Testis (tissue), 2 donors: ENCODE measurements around the gene PTPRE.

Experiments used
- POLR2A ChIP-seq: fragments of 450-650 bp; IDR thresholded peaks from one replicate; pipeline ENCODE4 v1.6.1; 2017; ENCODE audit warnings: antibody characterized with exemption, mild to moderate bottlenecking, moderate library complexity
- TF ChIP-seq, protein P1 (sequence below), 3 experiments: fragments of 450-650 bp in 2 of 3; fragments of 200-600 bp in 1 of 3; sonication (generic) in 1 of 3; IDR thresholded peaks; one replicate each; pipeline ENCODE4 v1.5.1; 2016 to 2019; ENCODE audit warnings: antibody characterized with exemption in 3 of 3, mild to moderate bottlenecking in 2 of 3, moderate library complexity in 1 of 3

DNA sequence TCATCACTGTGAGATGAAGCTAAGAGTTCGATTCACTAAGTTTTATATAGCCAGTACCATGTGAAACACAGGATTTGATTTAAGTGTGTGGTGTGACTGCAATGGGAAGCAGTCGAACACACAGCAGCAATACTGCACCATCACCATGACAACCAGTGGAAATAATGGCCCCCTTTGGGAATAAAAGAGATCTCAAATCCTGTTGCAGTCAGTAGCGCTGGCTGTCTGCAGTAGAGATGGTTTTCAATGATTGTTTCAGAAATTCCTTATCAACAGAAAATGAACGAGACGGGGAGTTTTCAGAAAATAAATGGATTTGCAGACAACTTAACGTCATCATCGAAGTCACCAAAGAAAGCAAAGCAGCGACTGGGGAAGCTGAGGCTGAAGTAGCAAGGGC is 91.0 kb downstream of the PTPRE start:
- TF ChIP-seq, protein P1, sequence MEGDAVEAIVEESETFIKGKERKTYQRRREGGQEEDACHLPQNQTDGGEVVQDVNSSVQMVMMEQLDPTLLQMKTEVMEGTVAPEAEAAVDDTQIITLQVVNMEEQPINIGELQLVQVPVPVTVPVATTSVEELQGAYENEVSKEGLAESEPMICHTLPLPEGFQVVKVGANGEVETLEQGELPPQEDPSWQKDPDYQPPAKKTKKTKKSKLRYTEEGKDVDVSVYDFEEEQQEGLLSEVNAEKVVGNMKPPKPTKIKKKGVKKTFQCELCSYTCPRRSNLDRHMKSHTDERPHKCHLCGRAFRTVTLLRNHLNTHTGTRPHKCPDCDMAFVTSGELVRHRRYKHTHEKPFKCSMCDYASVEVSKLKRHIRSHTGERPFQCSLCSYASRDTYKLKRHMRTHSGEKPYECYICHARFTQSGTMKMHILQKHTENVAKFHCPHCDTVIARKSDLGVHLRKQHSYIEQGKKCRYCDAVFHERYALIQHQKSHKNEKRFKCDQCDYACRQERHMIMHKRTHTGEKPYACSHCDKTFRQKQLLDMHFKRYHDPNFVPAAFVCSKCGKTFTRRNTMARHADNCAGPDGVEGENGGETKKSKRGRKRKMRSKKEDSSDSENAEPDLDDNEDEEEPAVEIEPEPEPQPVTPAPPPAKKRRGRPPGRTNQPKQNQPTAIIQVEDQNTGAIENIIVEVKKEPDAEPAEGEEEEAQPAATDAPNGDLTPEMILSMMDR (IDR thresholded peaks at IDR 0.05): no peak
- TF ChIP-seq POLR2A: no peak
